Coronary artery (tissue), 2 donors: ENCODE measurements around the gene TJP1.
"Not testable (repeated sequence)": the region's sequence is repeated elsewhere in the genome, so short reads cannot be mapped to it uniquely, and the experiment has no call there.

Experiments used
- DNase-seq: peaks from one replicate; pipeline ENCODE4 v3.0.0-alpha.2; 2017; ENCODE audit warnings: low spot score
- H3K27ac ChIP-seq, 2 donors: fragments of 200-600 bp; sonication (generic); one replicate each; pipeline ENCODE4 v1.5.1; 2016 to 2019
- H3K4me3 ChIP-seq: fragments of 200-600 bp; sonication (generic); 2 replicates; pipeline ENCODE4 v1.5.1; 2016; ENCODE audit warnings: mild to moderate bottlenecking, moderate library complexity
- CTCF ChIP-seq: fragments of 200-600 bp; sonication (generic); IDR thresholded peaks from one replicate; pipeline ENCODE4 v1.5.1; 2019; ENCODE audit warnings: antibody characterized with exemption

The TJP1 gene

GRCh38 chr15:29788433-29789034 is 33.7 kb downstream of the TJP1 start:
- Histone ChIP-seq H3K27ac (no peak overlapping the region), H3K4me3 (no peak overlapping the region)
- no peak for TF ChIP-seq CTCF
- no peak for DNase-seq

GRCh38 chr15:29787767-29788166 is 34.5 kb downstream of the TJP1 start:
- Histone ChIP-seq H3K27ac (no peak overlapping the region), H3K4me3 (no peak overlapping the region)
- no peak for TF ChIP-seq CTCF
- no peak for DNase-seq

GRCh38 chr15:29785642-29786041 is 36.6 kb downstream of the TJP1 start:
- Histone ChIP-seq H3K27ac (no peak overlapping the region), H3K4me3 (no peak overlapping the region)
- no peak for TF ChIP-seq CTCF
- DNase-seq: no peak

- Histone ChIP-seq H3K4me3 (no peak overlapping the region), H3K27ac (no peak overlapping the region)
- no peak for DNase-seq
- no peak for TF ChIP-seq CTCF
Measured at GRCh38 chr15:29785136-29785535, 37.1 kb downstream of the TJP1 start.

GRCh38 chr15:29784413-29784812 is 37.9 kb downstream of the TJP1 start:
- no peak for TF ChIP-seq CTCF
- no peak for DNase-seq
- Histone ChIP-seq H3K27ac (no peak overlapping the region), H3K4me3 (no peak overlapping the region)

- DNase-seq, H3K27ac ChIP-seq, H3K4me3 ChIP-seq: not testable (repeated sequence)
Measured at GRCh38 chr15:29782816-29783215, 39.5 kb downstream of the TJP1 start.

- no peak for TF ChIP-seq CTCF
- no peak for DNase-seq
- no peak overlapping the region for H3K4me3 ChIP-seq
- H3K27ac ChIP-seq: no peak overlapping the region
Measured at GRCh38 chr15:29778382-29778781, 43.9 kb downstream of the TJP1 start.

GRCh38 chr15:29776859-29777258 is 45.4 kb downstream of the TJP1 start:
- no peak for DNase-seq
- Histone ChIP-seq H3K27ac (no peak overlapping the region), H3K4me3 (no peak overlapping the region)
- no peak for TF ChIP-seq CTCF
